Motor neuron (in vitro differentiated cells): ENCODE data around the gene PCIF1. TPM values are rescaled to one million over a fixed set of nuclear protein-coding genes. Genes with fewer than 3 reads are reported as not detected.
"Not testable (repeated sequence)": the region's sequence is repeated elsewhere in the genome, so short reads cannot be mapped to it uniquely, and the experiment has no call there.

Experiments
- ATAC-seq, 8 experiments: fragments of 200-7000 bp; cut with Tn5 transposase; replicated peaks in 6 of 8; 2 replicates each; pipeline ENCODE4 v1.8.0; 2021; ENCODE audit warnings: mild to moderate bottlenecking in 8 of 8, moderate library complexity in 8 of 8
- H3K27ac ChIP-seq, 2 donors: fragments of 250-450 bp; sonication (Bioruptor Pico); 2 replicates each; pipeline ENCODE4 v1.9.0; 2021; ENCODE audit warnings: antibody characterized with exemption in 2 of 2, mild to moderate bottlenecking in 2 of 2, moderate library complexity in 1 of 2
- H3K4me1 ChIP-seq, 2 donors: fragments of 250-450 bp; sonication (Bioruptor Pico); replicated peaks in 1 of 2; 2 replicates each; pipeline ENCODE4 v1.6.1; 2021; ENCODE audit warnings: antibody characterized with exemption in 2 of 2, mild to moderate bottlenecking in 2 of 2, moderate library complexity in 1 of 2
- H3K4me3 ChIP-seq, 5 donors: fragments of 250-450 bp; sonication (Bioruptor Pico); 2 replicates each; pipeline ENCODE4 v1.9.0; 2021; ENCODE audit warnings: antibody characterized with exemption in 5 of 5, mild to moderate bottlenecking in 5 of 5, moderate library complexity in 4 of 5
- WGBS, 10 experiments: fragments of 450-650 bp; shearing (Covaris generic); methylation state at CpG; one replicate each; pipeline ENCODE4 v1.0.0; 2022; 5-methylcytosine and 5-hydroxymethylcytosine counted together
- in situ Hi-C, 9 experiments: fragments of 400-800 bp; cut with MboI; loops; one replicate each; pipeline ENCODE4 v1.15.0; 2021; ENCODE audit warnings: low sequenced_read_pairs in 9 of 9, low pct_unique_long_range_greater_than_20kb in 2 of 9; ENCODE audit not compliant: unreplicated experiment in 9 of 9
- total RNA-seq, 8 experiments: library from RNA; unstranded; fragments of 300-600 nt; gene quantifications; 2 replicates each; pipeline versions ENCODE4 v1.2.3 to v1.2.4, GENCODE V29; 2022

The PCIF1 gene
- total RNA-seq, 8 experiments from 2014 or later: 6.7 to 58.9 (median 20.4) TPM

DNA sequence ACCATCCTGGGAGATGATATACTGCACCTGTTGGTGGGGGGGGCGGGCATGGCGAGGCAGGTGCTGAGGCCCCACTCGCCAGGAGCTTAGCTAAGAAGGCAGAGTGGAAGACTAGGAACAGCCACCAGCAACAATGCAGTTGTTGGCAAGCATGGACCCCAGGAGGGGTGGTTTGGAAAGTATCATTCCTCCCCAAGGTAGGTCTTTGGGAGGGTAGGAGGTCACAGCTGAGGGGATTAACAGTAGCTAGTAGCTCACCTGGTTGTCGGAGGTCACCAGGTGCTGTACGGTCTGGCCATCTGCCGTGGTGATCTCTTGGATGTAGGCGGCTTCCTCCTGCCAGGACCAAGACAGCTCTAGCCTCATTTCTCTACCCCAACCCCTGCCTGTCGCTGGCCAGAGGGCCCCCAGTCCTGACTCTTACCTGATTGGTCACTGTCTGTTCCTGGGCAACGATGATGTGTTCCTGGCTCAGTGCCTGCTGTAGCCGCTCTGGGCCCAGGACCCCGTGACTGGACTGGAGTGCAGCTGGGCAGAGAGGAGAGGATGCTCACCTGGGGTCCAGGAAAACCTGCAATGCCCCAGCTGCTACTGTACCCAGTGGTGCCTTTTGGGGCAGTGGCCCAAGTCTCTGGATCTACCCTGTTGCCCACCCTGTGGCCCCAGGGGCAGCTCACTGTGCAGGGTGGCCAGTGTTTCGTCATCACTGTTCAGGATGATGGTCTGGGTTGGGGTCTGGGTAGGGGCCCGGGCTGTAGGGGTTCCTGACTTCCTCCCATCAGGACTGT is 15.3 kb downstream of the PCIF1 start:
- Histone ChIP-seq H3K4me3 (no peak overlapping the region), H3K4me1 (no peaks in the 10 kb centered on the region), H3K27ac (no peak overlapping the region)
- ATAC-seq: peak in 3 of 8 experiments; percentile 4 to 12 (median 6)
- WGBS, 10 experiments: 40 to 100% (median 96%) methylated on average over 1 to 6 of the region's 13 CpGs; no CpG with 5 or more reads in 5 of the 10 experiments
- in situ Hi-C loops: no loop called here

DNA sequence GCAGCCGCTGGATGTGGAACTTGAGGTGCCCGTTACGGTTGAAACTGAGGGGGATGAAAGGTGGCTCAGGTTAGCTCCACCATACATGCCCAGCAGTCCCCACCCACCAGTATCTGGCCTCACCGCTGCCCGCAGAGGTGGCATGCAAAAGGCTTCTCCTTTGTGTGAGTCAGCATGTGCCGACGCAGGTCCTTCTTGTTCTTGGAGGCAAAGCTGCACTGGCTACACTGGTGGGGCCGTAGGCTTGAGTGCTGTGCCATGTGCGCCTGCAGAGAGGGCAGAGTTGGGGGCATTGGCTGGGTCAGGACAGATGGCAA is 15.8 kb downstream of the PCIF1 start:
- Histone ChIP-seq H3K27ac (no peak overlapping the region), H3K4me3 (no peak overlapping the region), H3K4me1 (no peaks in the 10 kb centered on the region)
- 80% methylated on average over 1 of the region's 9 CpGs; no CpG with 5 or more reads in 8 of the 10 experiments for WGBS, 10 experiments
- in situ Hi-C loops: no loop called here
- no peak for ATAC-seq

GRCh38 chr20:45951925-45952834 is 17.7 kb downstream of the PCIF1 start:
- in situ Hi-C loops: no loop called here
- H3K27ac ChIP-seq: no peak overlapping the region
- no peaks in the 10 kb centered on the region for H3K4me1 ChIP-seq
- WGBS, 10 experiments: 60 to 100% (median 85%) methylated on average over 1 to 6 of the region's 19 CpGs; no CpG with 5 or more reads in 4 of the 10 experiments
- ATAC-seq: peak in 1 of 8 experiments; percentile 2
- H3K4me3 ChIP-seq: no peak overlapping the region

- 80 to 100% (median 83%) methylated on average over 1 to 5 of the region's 5 CpGs; no CpG with 5 or more reads in 5 of the 10 experiments for WGBS, 10 experiments
- no peak overlapping the region for H3K27ac ChIP-seq
- in situ Hi-C loops: no loop called here
- no peak for ATAC-seq
- H3K4me1 ChIP-seq: no peaks in the 10 kb centered on the region
- H3K4me3 ChIP-seq: no peak overlapping the region
These were observed 18.4 kb downstream of the PCIF1 start for GRCh38 chr20:45952861-45953260.

GRCh38 chr20:45953672-45954071 is 19.2 kb downstream of the PCIF1 start:
- WGBS, 10 experiments: 100% methylated on average over 3 to 6 of the region's 9 CpGs; no CpG with 5 or more reads in 8 of the 10 experiments
- Histone ChIP-seq H3K4me3 (no peak overlapping the region), H3K27ac (no peak overlapping the region), H3K4me1 (no peaks in the 10 kb centered on the region)
- in situ Hi-C loops: no loop called here
- ATAC-seq: no peak

DNA sequence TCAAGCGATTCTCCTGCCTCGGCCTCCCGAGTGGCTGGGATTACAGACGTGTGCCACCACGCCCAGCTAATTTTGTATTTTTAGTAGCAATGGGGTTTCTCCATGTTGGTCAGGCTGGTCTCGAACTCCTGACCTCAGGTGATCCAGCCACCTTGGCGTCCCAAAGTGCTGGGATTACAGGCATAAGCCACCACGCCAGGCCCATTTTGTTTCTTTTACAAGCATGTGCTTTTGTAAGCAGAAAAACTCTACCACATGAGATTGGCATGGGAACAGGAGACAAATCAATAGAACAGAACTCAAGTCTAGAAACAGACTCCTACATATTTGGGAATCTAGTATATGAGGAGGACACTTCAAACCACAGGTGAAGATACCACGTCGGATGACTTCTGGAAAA is 21.8 kb downstream of the PCIF1 start:
- H3K27ac ChIP-seq, H3K4me3 ChIP-seq, in situ Hi-C loops, H3K4me1 ChIP-seq, ATAC-seq: not testable (repeated sequence)
- WGBS, 10 experiments: 71 to 100% (median 100%) methylated on average over 2 to 7 of the region's 10 CpGs

- WGBS, 10 experiments: 60 to 100% (median 85%) methylated on average over 1 to 11 of the region's 19 CpGs; no CpG with 5 or more reads in 3 of the 10 experiments
- H3K4me1 ChIP-seq: no peaks in the 10 kb centered on the region
- no peak overlapping the region for H3K27ac ChIP-seq
- ATAC-seq: peak in 4 of 8 experiments; percentile 8 to 46 (median 15)
- in situ Hi-C loops: no loop called here
- H3K4me3 ChIP-seq: no peak overlapping the region
These were observed 22.8 kb downstream of the PCIF1 start for GRCh38 chr20:45957021-45957941.

- no peak for ATAC-seq
- in situ Hi-C loops: no loop called here
- Histone ChIP-seq H3K4me3 (no peak overlapping the region), H3K4me1 (no peaks in the 10 kb centered on the region), H3K27ac (no peak overlapping the region)
- 78 to 100% (median 100%) methylated on average over 1 to 4 of the region's 4 CpGs; no CpG with 5 or more reads in 3 of the 10 experiments for WGBS, 10 experiments
These were observed 24.1 kb downstream of the PCIF1 start for GRCh38 chr20:45958593-45958992.

GRCh38 chr20:45959126-45959525 is 24.6 kb downstream of the PCIF1 start:
- 0 to 100% (median 100%) methylated on average over 1 to 3 of the region's 16 CpGs; no CpG with 5 or more reads in 5 of the 10 experiments for WGBS, 10 experiments
- Histone ChIP-seq H3K4me1 (no peaks in the 10 kb centered on the region), H3K27ac (no peak overlapping the region), H3K4me3 (no peak overlapping the region)
- no peak for ATAC-seq
- in situ Hi-C loops: no loop called here

GRCh38 chr20:45959956-45960630 is 25.6 kb downstream of the PCIF1 start:
- 43 to 100% (median 91%) methylated on average over 1 to 12 of the region's 14 CpGs; no CpG with 5 or more reads in 3 of the 10 experiments for WGBS, 10 experiments
- H3K27ac ChIP-seq: no peak overlapping the region
- ATAC-seq: no peak
- in situ Hi-C loops: no loop called here
- no peak overlapping the region for H3K4me3 ChIP-seq
- no peaks in the 10 kb centered on the region for H3K4me1 ChIP-seq

- WGBS, 10 experiments: 40 to 100% (median 90%) methylated on average over 1 to 7 of the region's 26 CpGs; no CpG with 5 or more reads in 5 of the 10 experiments
- in situ Hi-C loops: no loop called here
- H3K27ac ChIP-seq: no peak overlapping the region
- H3K4me3 ChIP-seq: no peak overlapping the region
- peak in 1 of 8 experiments; percentile 2 for ATAC-seq
- H3K4me1 ChIP-seq: no peaks in the 10 kb centered on the region
These were observed 27.7 kb downstream of the PCIF1 start for GRCh38 chr20:45962031-45962755.
